ENCODE data around the gene POU6F2. TPM values are rescaled to one million over a fixed set of nuclear protein-coding genes. Genes with fewer than 3 reads are reported as not detected.

POU6F2 gene
- total and polyA plus RNA-seq, 9 of the 15 experiments (the other 6 are each of a cell fraction or from before 2014, with no cell fraction given), result 0.29 to 1.5 (median 0.96) TPM

DNA sequence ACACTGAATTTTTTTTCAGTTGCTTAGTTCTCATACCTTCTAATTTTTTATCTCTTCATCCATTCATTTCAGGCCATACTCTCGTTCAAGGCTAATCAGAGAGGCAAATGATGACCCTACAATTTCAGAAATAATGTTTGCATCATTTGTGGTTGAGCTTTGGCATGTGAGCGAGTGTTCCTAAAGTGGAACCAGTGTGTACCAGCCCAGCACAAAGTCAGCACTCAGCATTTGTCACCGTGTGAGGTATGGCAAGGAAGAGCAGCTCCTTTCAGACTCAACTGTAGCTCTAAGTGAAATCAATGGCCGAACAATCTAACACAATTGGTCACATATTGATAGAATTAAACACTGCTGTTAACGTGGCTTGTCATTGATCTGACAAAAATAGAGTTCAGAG, 154.6 kb downstream of the POU6F2 start:
- no peaks in the 10 kb centered on the region for H3K9me1 ChIP-seq (ENCODE audit: control insufficient read depth, insufficient read depth, low read length)
- no peaks in the 10 kb centered on the region for H3K4me1 ChIP-seq (replicated peaks in 1 of 2; ENCODE audit: control insufficient read depth in 2 of 2, insufficient read depth in 2 of 2, low read length in 2 of 2)
- no peak overlapping the region for H2AFZ ChIP-seq (ENCODE audit: low read depth, low read length)
- no peaks in the 10 kb centered on the region for H4K20me1 ChIP-seq (replicated peaks; ENCODE audit: control insufficient read depth, insufficient read depth, low read length)
- TF ChIP-seq, protein P1, sequence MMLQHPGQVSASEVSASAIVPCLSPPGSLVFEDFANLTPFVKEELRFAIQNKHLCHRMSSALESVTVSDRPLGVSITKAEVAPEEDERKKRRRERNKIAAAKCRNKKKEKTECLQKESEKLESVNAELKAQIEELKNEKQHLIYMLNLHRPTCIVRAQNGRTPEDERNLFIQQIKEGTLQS (IDR thresholded peaks at IDR 0.05), result no peak
- TF ChIP-seq, protein P1 (CRISPR knock-in tag; conservative IDR thresholded peaks at IDR 0.05), result no peak
- TF ChIP-seq RBM22 (IDR thresholded peaks at IDR 0.05; ENCODE audit: low read depth, low read length, poor library complexity, severe bottlenecking), result no peak
- no peak for TF ChIP-seq CREBBP (IDR thresholded peaks at IDR 0.05; ENCODE audit: low read depth, low read length)
- TF ChIP-seq ZNF644 (tag; IDR thresholded peaks at IDR 0.05; ENCODE audit: low read depth), result no peak
- TF ChIP-seq ZNF384 (IDR thresholded peaks at IDR 0.05; ENCODE audit: low read depth, low read length), result no peak
- no peak for TF ChIP-seq BCL6 (CRISPR knock-in tag; IDR thresholded peaks at IDR 0.05)
- no peak for TF ChIP-seq HDAC1 (IDR thresholded peaks at IDR 0.05)
- TF ChIP-seq HIVEP1 (CRISPR knock-in tag; IDR thresholded peaks at IDR 0.05), result no peak
- no peak for TF ChIP-seq ZNF830 (CRISPR knock-in tag; IDR thresholded peaks at IDR 0.05)
- no peak for TF ChIP-seq DACH1 (IDR thresholded peaks at IDR 0.05; ENCODE audit: partially characterized antibody)
- TF ChIP-seq TAF1 (IDR thresholded peaks at IDR 0.05; ENCODE audit: control insufficient read depth, extremely low read depth, insufficient read depth, low read length, severe bottlenecking), result no peak
- no peak for TF ChIP-seq TBP (optimal IDR thresholded peaks at IDR 0.05; ENCODE audit: low read depth, low read length)
- no peak for TF ChIP-seq NONO (IDR thresholded peaks at IDR 0.05; ENCODE audit: low read depth in 2 of 2, low read length in 1 of 2)
- TF ChIP-seq ZNF124 (CRISPR knock-in tag; IDR thresholded peaks at IDR 0.05), result no peak
- no peak for TF ChIP-seq TRIM28 (IDR thresholded peaks at IDR 0.05)
- TF ChIP-seq STAT5B (CRISPR knock-in tag; IDR thresholded peaks at IDR 0.05), result no peak
- no TSS peak for BruUV-seq (replicated peaks)
- H3K9ac ChIP-seq (ENCODE audit: insufficient read depth in 1 of 2, low read depth in 2 of 2, low read length in 2 of 2), result no peak overlapping the region
- CTCF ChIA-PET (ENCODE audit: low intra/inter-chr PET ratio), result interaction anchor here (0.7 kb wide), 1 partner anchor 71 kb away, joined by 3 read pairs; no protein-coding TSS in a partner anchor
- no peak overlapping the region for H3K4me3 ChIP-seq
- H3K27me3 ChIP-seq (ENCODE audit: control insufficient read depth in 2 of 2, insufficient read depth in 2 of 2, low read length in 2 of 2), result peaks cover 10 to 12% of the 10 kb centered on the region in 2 experiments; a peak in 3 of 5 replicates
- intact Hi-C loops (cut with micrococcal nuclease) (no loop called here), in situ Hi-C loops (cut with MboI) (no loop called here)
- H3K9me3 ChIP-seq (replicated peaks; ENCODE audit: control insufficient read depth, insufficient read depth, low read depth, low read length), result no peaks in the 10 kb centered on the region
- H3K79me2 ChIP-seq (ENCODE audit: control insufficient read depth, insufficient read depth, low read length), result no peaks in the 10 kb centered on the region
- no peak for DNase-seq (ENCODE audit: extremely low read depth in 1 of 4, low spot score in 3 of 4)
- POLR2A ChIA-PET, result interaction anchor here (0.9 kb wide), 1 partner anchor 29 kb away, joined by 3 read pairs; no protein-coding TSS in a partner anchor
- H3K36me3 ChIP-seq (ENCODE audit: control insufficient read depth, insufficient read depth, low read length), result no peaks in the 10 kb centered on the region
- 0% methylated on average over 5 of the region's 5 CpGs for WGBS (ENCODE audit: insufficient coverage, low coverage, missing lambda C conversion rate)
- H3K27ac ChIP-seq (ENCODE audit: extremely low read depth, low read depth, low read length), result no peak overlapping the region
- no peak for ATAC-seq
- H3K4me2 ChIP-seq (ENCODE audit: insufficient read depth, low read length), result no peak overlapping the region
- no peak for FAIRE-seq
